LNCaP clone FGC (cell line): Measurements from ENCODE around the gene MGAT3.
"Not testable (repeated sequence)": the region's sequence is repeated elsewhere in the genome, so short reads cannot be mapped to it uniquely, and the experiment has no call there.

Experiments used
- DNase-seq: peaks from one replicate; pipeline ENCODE4 v3.0.0-alpha.2; 2011; ENCODE audit warnings: low read depth
- H3K4me3 ChIP-seq: 2 replicates; pipeline ENCODE4 v1.5.1; 2011; ENCODE audit warnings: mild to moderate bottlenecking, low read depth, low read length, control low read depth
- TF ChIP-seq, protein P1 (sequence below): IDR thresholded peaks from 2 replicates; pipeline ENCODE4 v1.5.1; 2012; ENCODE audit warnings: mild to moderate bottlenecking; ENCODE audit not compliant: control insufficient read depth, insufficient read depth; ENCODE audit errors: extremely low read depth

The MGAT3 gene

DNA sequence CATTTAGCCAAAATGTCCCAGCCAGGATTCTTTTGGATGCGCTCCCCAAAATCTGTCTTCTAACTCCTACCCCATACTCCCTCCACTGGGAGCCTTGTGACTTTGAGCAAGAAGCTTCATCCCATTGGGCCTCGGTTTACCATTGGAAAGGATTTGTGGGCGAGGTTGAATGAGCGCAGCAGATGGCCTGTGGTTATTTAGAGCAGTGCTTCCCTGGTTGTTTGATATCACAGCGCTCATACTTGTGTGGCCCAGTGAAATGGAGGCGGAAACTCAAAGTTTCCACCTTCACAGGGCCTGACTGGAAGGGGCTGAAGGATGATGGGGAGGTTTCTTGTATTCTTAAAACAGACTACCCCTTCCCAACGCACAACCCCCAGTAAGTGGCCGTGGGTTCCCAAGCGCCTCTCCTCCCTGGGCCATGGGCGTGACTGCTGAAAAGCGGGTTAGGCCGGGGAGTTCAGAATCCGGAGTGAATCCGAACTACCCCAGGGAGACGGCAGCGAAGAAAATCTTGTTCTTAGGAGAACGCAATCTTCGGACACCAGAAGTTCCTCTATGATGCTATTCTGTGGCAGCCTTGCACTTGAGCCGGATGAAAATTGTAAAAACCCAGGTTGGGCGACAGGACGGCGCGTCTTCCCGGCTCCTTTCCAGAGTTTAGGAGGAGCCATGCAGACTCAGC lies 62.3 kb downstream of the MGAT3 start:
- no peak for DNase-seq
- TF ChIP-seq, protein P1, sequence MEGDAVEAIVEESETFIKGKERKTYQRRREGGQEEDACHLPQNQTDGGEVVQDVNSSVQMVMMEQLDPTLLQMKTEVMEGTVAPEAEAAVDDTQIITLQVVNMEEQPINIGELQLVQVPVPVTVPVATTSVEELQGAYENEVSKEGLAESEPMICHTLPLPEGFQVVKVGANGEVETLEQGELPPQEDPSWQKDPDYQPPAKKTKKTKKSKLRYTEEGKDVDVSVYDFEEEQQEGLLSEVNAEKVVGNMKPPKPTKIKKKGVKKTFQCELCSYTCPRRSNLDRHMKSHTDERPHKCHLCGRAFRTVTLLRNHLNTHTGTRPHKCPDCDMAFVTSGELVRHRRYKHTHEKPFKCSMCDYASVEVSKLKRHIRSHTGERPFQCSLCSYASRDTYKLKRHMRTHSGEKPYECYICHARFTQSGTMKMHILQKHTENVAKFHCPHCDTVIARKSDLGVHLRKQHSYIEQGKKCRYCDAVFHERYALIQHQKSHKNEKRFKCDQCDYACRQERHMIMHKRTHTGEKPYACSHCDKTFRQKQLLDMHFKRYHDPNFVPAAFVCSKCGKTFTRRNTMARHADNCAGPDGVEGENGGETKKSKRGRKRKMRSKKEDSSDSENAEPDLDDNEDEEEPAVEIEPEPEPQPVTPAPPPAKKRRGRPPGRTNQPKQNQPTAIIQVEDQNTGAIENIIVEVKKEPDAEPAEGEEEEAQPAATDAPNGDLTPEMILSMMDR = no peak
- peak overlapping the region; percentile 87 for H3K4me3 ChIP-seq

GRCh38 chr22:39519681-39520225 lies 62.9 kb downstream of the MGAT3 start:
- TF ChIP-seq, protein P1 = peak; percentile 42
- peak; percentile 98 for DNase-seq
- H3K4me3 ChIP-seq = peak overlapping the region; percentile 87

DNA sequence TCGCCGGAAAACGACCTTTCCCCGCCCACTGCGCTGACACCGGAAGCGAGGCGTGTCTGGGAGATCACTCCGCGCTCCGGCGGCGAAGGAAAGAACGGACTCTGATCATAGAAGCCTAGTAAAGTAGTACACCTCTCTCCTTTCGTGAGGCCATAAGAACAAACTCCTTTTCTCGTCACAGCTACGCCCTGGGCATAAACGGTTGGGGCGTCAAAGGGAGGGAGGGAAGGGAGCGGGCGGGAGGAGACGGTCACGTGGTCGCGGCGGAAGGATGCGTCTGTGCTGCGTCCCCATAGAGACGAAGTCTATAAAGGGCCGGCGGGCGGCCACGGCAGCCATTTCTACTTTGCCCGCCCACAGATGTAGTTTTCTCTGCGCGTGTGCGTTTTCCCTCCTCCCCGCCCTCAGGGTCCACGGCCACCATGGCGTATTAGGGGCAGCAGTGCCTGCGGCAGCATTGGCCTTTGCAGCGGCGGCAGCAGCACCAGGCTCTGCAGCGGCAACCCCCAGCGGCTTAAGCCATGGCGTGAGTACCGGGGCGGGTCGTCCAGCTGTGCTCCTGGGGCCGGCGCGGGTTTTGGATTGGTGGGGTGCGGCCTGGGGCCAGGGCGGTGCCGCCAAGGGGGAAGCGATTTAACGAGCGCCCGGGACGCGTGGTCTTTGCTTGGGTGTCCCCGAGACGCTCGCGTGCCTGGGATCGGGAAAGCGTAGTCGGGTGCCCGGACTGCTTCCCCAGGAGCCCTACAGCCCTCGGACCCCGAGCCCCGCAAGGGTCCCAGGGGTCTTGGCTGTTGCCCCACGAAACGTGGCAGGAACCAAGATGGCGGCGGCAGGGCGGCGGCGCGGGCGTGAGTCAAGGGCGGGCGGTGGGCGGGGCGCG lies 63.7 kb downstream of the MGAT3 start, which contains the start of gene ATF4:
TSS of gene ATF4 (plus strand) at position 337 of the 880 bp plus-strand sequence. CDS start 884 bp downstream, outside the sequence.
- TF ChIP-seq, protein P1 = no peak
- peak within 1 kb of the TSS; percentile 87 for H3K4me3 ChIP-seq
- no peak for DNase-seq

GRCh38 chr22:39521106-39521885 lies 64.5 kb downstream of the MGAT3 start:
- peak overlapping the region; percentile 87 for H3K4me3 ChIP-seq
- not testable (repeated sequence) for DNase-seq

DNA sequence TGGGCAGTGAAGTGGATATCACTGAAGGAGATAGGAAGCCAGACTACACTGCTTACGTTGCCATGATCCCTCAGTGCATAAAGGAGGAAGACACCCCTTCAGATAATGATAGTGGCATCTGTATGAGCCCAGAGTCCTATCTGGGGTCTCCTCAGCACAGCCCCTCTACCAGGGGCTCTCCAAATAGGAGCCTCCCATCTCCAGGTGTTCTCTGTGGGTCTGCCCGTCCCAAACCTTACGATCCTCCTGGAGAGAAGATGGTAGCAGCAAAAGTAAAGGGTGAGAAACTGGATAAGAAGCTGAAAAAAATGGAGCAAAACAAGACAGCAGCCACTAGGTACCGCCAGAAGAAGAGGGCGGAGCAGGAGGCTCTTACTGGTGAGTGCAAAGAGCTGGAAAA lies 65.3 kb downstream of the MGAT3 start:
- H3K4me3 ChIP-seq = peak overlapping the region; percentile 87
- not testable (repeated sequence) for DNase-seq

- TF ChIP-seq, protein P1 = no peak
- H3K4me3 ChIP-seq = peak overlapping the region; percentile 87
- peak; percentile 85 for DNase-seq
Measured at GRCh38 chr22:39522567-39523300, 65.9 kb downstream of the MGAT3 start.

- TF ChIP-seq, protein P1 = no peak
- DNase-seq = no peak
- H3K4me3 ChIP-seq = no peak overlapping the region
Measured at GRCh38 chr22:39524089-39524752, 67.4 kb downstream of the MGAT3 start.
